GM19025 (cell line): ENCODE data around the gene CCDC63.
"Not testable (repeated sequence)": the region's sequence is repeated elsewhere in the genome, so short reads cannot be mapped to it uniquely, and the experiment has no call there.

Source experiments
- ATAC-seq: cut with Tn5 transposase; IDR thresholded peaks from one replicate; pipeline ENCODE4 v1.9.1; 2021; ENCODE audit warnings: mild to moderate bottlenecking, low read depth, moderate library complexity; ENCODE audit not compliant: unreplicated experiment

The CCDC63 gene

GRCh38 chr12:110943373-110943772 is 96.6 kb downstream of the CCDC63 start:
- ATAC-seq, result no peak

- no peak for ATAC-seq
Measured at GRCh38 chr12:110948041-110948440, 101.3 kb downstream of the CCDC63 start.

DNA sequence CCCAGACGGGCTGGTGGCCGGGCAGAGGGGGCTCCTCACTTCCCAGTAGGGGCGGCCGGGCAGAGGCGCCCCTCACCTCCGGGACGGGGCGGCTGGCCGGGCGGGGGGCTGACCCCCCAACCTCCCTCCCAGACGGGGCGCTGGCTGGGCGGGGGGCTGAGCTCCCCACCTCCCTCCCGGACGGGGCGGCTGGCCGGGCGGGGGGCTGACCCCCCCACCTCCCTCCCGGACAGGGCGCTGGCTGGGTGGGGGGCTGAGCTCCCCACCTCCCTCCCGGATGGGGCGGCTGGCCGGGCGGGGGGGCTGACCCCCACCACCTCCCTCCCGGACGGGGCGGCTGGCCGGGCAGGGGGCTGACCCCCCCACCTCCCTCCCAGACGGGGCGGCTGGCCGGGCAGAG is 103.7 kb downstream of the CCDC63 start:
- ATAC-seq, result not testable (repeated sequence)

DNA sequence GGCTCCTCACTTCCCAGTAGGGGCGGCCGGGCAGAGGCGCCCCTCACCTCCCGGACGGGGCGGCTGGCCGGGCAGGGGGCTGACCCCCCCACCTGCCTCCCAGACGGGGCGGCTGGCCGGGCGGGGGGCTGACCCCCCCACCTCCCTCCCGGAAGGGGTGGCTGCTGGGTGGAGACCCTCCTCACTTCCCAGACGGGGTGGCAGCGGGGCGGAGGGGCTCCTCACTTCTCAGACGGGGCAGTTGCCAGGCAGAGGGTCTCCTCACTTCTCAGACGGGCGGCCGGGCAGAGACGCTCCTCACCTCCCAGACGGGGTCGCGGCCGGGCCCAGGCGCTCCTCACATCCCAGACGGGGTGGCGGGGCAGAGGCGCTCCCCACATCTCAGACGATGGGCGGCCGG is 104.1 kb downstream of the CCDC63 start:
- ATAC-seq, result not testable (repeated sequence)
